KOPT-K1 (cell line): ENCODE results near the gene EXD3.
"Not testable (repeated sequence)": the region's sequence is repeated elsewhere in the genome, so short reads cannot be mapped to it uniquely, and the experiment has no call there.

ENCODE experiments used
- H3K27ac ChIP-seq: fragments of 200-600 bp; sonication (generic); 2 replicates; pipeline ENCODE4 v1.5.1; 2016; ENCODE audit warnings: antibody characterized with exemption, mild to moderate bottlenecking, low read depth, low read length; ENCODE audit not compliant: poor library complexity, severe bottlenecking
- H3K36me3 ChIP-seq: fragments of 200-600 bp; sonication (generic); 2 replicates; pipeline ENCODE4 v1.5.1; 2017; ENCODE audit warnings: antibody characterized with exemption, mild to moderate bottlenecking, low read length, moderate library complexity; ENCODE audit not compliant: insufficient read depth
- H3K9me3 ChIP-seq: fragments of 200-600 bp; sonication (generic); 2 replicates; pipeline ENCODE4 v1.5.1; 2017; ENCODE audit warnings: antibody characterized with exemption, low read length, mild to moderate bottlenecking; ENCODE audit not compliant: insufficient read depth, poor library complexity, severe bottlenecking

Gene EXD3

GRCh38 chr9:137452761-137453642 lies 30.0 kb upstream of the EXD3 start:
- Histone ChIP-seq H3K36me3 (no peaks in the 10 kb centered on the region), H3K9me3 (no peaks in the 10 kb centered on the region), H3K27ac (no peak overlapping the region)

DNA sequence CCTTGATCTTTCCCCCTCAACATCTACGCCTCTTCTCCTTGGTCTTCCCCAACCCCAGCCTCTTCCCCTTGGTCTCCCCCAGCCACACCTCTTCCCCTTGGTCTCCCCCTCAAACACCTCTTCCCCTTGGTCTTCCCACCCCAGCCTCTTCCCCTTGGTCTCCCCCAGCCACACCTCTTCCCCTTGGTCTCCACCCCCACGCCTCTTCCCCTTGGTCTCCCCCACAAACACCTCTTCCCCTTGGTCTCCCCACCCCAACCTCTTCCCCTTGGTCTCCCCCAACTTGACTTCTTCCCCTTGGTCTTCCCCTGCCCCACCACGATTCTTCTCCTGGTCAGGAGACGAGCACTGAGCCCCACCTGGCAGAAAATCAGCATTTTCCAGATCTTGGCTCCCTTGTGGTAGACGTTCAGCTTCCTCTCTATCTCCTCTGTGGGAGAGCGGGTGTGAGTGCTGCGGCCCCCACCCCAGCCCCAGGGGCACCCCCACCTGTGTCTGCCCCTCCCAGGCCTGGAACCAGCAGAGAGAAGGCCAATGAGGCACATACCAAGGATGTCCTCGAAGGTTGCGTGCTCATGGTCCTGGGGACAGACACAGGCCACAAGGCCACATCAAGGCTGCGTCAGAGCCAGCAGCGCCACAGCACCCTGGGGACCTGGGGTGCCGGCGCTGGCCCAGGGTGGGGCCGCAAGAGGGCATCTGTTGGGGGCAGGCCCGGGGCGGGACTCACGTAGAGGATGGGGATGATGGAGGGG lies 29.2 kb upstream of the EXD3 start:
- Histone ChIP-seq H3K27ac (no peak overlapping the region), H3K36me3 (no peaks in the 10 kb centered on the region), H3K9me3 (no peaks in the 10 kb centered on the region)

DNA sequence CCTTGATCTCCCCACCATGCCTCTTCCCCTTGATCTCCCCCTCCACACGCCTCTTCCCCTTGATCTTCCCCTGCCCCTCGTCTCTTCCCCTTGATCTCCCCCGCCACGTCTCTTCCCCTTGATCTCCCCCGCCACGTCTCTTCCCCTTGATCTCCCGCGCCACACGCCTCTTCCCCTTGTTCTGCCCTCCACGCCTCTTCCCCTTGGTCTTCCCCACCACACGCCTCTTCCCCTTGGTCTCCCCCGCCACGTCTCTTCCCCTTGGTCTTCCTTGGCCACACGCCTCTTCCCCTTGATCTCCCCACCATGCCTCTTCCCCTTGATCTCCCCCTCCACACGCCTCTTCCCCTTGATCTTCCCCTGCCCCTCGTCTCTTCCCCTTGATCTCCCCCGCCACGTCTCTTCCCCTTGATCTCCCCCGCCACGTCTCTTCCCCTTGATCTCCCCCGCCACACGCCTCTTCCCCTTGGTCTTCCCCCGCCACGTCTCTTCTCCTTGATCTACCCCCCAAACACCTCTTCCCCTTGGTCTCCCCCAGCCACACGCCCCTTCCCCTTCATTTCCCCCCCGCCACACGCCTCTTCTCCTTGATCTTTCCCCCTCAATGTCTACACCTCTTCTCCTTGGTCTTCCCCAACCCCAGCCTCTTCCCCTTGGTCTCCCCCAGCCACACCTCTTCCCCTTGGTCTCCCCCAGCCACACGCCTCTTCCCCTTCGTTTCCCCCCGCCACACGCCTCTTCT lies 28.5 kb upstream of the EXD3 start:
- not testable (repeated sequence) for H3K9me3 ChIP-seq, H3K36me3 ChIP-seq, H3K27ac ChIP-seq

DNA sequence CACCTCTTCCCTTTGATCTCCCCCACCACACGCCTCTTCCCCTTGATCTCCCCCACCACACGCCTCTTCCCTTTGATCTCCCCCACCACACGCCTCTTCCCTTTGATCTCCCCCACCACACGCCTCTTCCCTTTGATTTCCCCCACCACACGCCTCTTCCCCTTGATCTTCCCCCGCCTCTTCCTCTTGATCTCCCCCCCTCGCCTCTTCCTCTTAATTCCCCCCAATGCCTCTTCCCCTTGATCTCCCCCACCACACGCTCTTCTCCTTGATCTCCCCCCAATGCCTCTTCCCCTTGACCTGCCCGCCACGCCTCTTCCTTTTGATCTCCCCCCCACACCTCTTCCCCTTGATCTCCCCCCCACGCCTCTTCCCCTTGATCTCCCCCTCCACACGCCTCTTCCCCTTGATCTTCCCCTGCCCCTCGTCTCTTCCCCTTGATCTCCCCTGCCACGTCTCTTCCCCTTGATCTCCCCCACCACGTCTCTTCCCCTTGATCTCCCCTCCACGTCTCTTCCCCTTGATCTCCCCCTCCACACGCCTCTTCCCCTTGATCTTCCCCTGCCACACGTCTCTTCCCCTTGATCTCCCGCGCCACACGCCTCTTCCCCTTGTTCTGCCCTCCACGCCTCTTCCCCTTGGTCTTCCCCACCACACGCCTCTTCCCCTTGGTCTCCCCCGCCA lies 27.7 kb upstream of the EXD3 start:
- not testable (repeated sequence) for H3K27ac ChIP-seq, H3K36me3 ChIP-seq, H3K9me3 ChIP-seq

- H3K27ac ChIP-seq: no peak overlapping the region
- H3K9me3 ChIP-seq: no peaks in the 10 kb centered on the region
- H3K36me3 ChIP-seq: no peaks in the 10 kb centered on the region
Observed at GRCh38 chr9:137449931-137450538, 27.1 kb upstream of the EXD3 start.

GRCh38 chr9:137449081-137449844 lies 26.3 kb upstream of the EXD3 start:
- Histone ChIP-seq H3K36me3 (no peaks in the 10 kb centered on the region), H3K27ac (no peak overlapping the region)

DNA sequence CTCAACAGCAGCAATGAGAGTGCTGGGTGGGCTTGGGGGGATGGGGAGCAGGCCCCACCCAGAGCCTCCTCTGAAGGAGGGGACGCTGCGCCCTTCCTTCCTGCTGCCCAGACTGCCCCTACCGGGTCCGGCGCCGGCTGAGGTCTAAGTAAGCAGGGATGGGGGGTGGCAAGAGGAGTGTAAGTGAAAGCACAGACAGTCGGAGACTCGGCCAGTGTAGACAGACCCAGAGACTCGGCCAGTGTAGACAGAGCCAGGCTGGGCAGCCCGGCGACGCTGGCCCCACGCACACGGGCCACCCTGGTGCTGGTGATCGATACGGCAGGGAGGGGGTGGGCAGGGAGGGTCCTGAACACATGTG lies 25.6 kb upstream of the EXD3 start:
- H3K36me3 ChIP-seq: no peaks in the 10 kb centered on the region
- H3K27ac ChIP-seq: no peak overlapping the region
- no peaks in the 10 kb centered on the region for H3K9me3 ChIP-seq

More at GRCh38 chr9:137449081-137449844, 26.3 kb upstream of the EXD3 start:
- H3K9me3 ChIP-seq: no peaks in the 10 kb centered on the region

GRCh38 chr9:137447722-137448601 lies 25.0 kb upstream of the EXD3 start:
- H3K36me3 ChIP-seq: no peaks in the 10 kb centered on the region
- no peak overlapping the region for H3K27ac ChIP-seq
- H3K9me3 ChIP-seq: no peaks in the 10 kb centered on the region

GRCh38 chr9:137446851-137447471 lies 24.0 kb upstream of the EXD3 start:
- Histone ChIP-seq H3K36me3 (no peaks in the 10 kb centered on the region), H3K27ac (no peak overlapping the region), H3K9me3 (no peaks in the 10 kb centered on the region)

GRCh38 chr9:137445930-137446431 lies 23.0 kb upstream of the EXD3 start:
- no peaks in the 10 kb centered on the region for H3K36me3 ChIP-seq
- H3K27ac ChIP-seq: no peak overlapping the region
- no peaks in the 10 kb centered on the region for H3K9me3 ChIP-seq

- Histone ChIP-seq H3K36me3 (no peaks in the 10 kb centered on the region), H3K27ac (no peak overlapping the region)
Observed at GRCh38 chr9:137445275-137445807, 22.4 kb upstream of the EXD3 start.

GRCh38 chr9:137444106-137444790 lies 21.3 kb upstream of the EXD3 start:
- Histone ChIP-seq H3K27ac (no peak overlapping the region), H3K36me3 (no peaks in the 10 kb centered on the region), H3K9me3 (no peaks in the 10 kb centered on the region)

More at GRCh38 chr9:137445275-137445807, 22.4 kb upstream of the EXD3 start:
- H3K9me3 ChIP-seq: no peaks in the 10 kb centered on the region
